B cell (primary cell): Measurements from ENCODE around the gene TCEANC. TPM values are rescaled to one million over a fixed set of nuclear protein-coding genes. Genes with fewer than 3 reads are reported as not detected.

Source experiments
- ATAC-seq: fragments of 200-7000 bp; cut with Tn5 transposase; one replicate; pipeline ENCODE4 v1.10.0; 2021; ENCODE audit warnings: low read depth, mild to moderate bottlenecking, moderate number of reproducible peaks, moderate library complexity
- CTCF ChIA-PET: fragments of 350-600 bp; sonication (Branson Sonifier 250); formaldehyde crosslinking; loops from one replicate; lab custom pipeline; 2021; ENCODE audit warnings: antibody characterized with exemption, inconsistent platforms; lab: Charles Lee
- POLR2A ChIA-PET: fragments of 350-600 bp; sonication (Branson Sonifier 250); formaldehyde crosslinking; loops from one replicate; lab custom pipeline; 2021; ENCODE audit warnings: antibody characterized with exemption; lab: Charles Lee
- DNase-seq: peaks from one replicate; pipeline ENCODE4 v3.0.0; 2013
- H2AFZ ChIP-seq: 2 replicates; pipeline ENCODE4 v1.6.1; 2012; ENCODE audit warnings: mild to moderate bottlenecking, low read depth, low read length; ENCODE audit not compliant: insufficient read depth, poor library complexity, severe bottlenecking
- H3K27ac ChIP-seq, 2 donors: 1 replicate in 1 of 2; 2 replicates in 1 of 2; pipeline ENCODE4 v1.5.1; 2012 to 2013; ENCODE audit warnings: low read length in 2 of 2, mild to moderate bottlenecking in 2 of 2, moderate library complexity in 1 of 2
- H3K27me3 ChIP-seq, 4 experiments: fragments of 200-600 bp in 1 of 4; sonication (generic) in 1 of 4; replicated peaks in 1 of 4; 1 replicate in 2 of 4; 2 replicates in 2 of 4; pipeline versions ENCODE4 v1.6.1 to v1.7.0; 2013 to 2016; ENCODE audit warnings: low read length in 3 of 4, mild to moderate bottlenecking in 2 of 4, mixed read lengths in 1 of 4, moderate library complexity in 1 of 4; ENCODE audit not compliant: insufficient read depth in 4 of 4, control insufficient read depth in 3 of 4; ENCODE audit errors: control extremely low read depth in 1 of 4
- H3K36me3 ChIP-seq, 2 experiments: replicated peaks in 1 of 2; 1 replicate in 1 of 2; 2 replicates in 1 of 2; pipeline versions ENCODE4 v1.6.1 to v1.7.1; 2013; ENCODE audit warnings: low read length in 1 of 2; ENCODE audit not compliant: insufficient read depth in 2 of 2, control insufficient read depth in 1 of 2; ENCODE audit errors: control extremely low read depth in 1 of 2, extremely low read depth in 1 of 2
- H3K4me1 ChIP-seq, 2 donors: fragments of 200-600 bp in 1 of 2; sonication (generic) in 1 of 2; 1 replicate in 1 of 2; 2 replicates in 1 of 2; pipeline versions ENCODE4 v1.5.1 to v1.6.1; 2013 to 2017; ENCODE audit warnings: low read length in 2 of 2; ENCODE audit not compliant: control insufficient read depth in 2 of 2, insufficient read depth in 2 of 2
- H3K4me2 ChIP-seq: replicated peaks from 2 replicates; pipeline ENCODE3; 2012; ENCODE audit warnings: mild to moderate bottlenecking, low read depth, low read length; ENCODE audit not compliant: poor library complexity, severe bottlenecking
- H3K4me3 ChIP-seq, 5 experiments: fragments of 200-600 bp in 1 of 5; sonication (generic) in 1 of 5; 1 replicate in 3 of 5; 2 replicates in 2 of 5; pipeline versions ENCODE4 v1.5.1 to v1.7.0; 2011 to 2016; ENCODE audit warnings: low read length in 4 of 5, mild to moderate bottlenecking in 4 of 5, low read depth in 2 of 5, control low read depth in 1 of 5, moderate library complexity in 1 of 5; ENCODE audit not compliant: insufficient read depth in 1 of 5; ENCODE audit errors: control extremely low read depth in 1 of 5, extremely low read depth in 1 of 5
- H3K79me2 ChIP-seq: fragments of 200-600 bp; sonication (generic); one replicate; pipeline ENCODE4 v1.6.0; 2016; ENCODE audit warnings: low read length; ENCODE audit not compliant: control insufficient read depth, insufficient read depth
- H3K9ac ChIP-seq: fragments of 200-600 bp; sonication (generic); 2 replicates; pipeline ENCODE4 v1.6.1; 2017; ENCODE audit warnings: mild to moderate bottlenecking, low read length, moderate library complexity
- H3K9me3 ChIP-seq, 3 donors: one replicate each; pipeline versions ENCODE4 v1.6.1 to v1.7.1; 2013; ENCODE audit warnings: low read length in 2 of 3; ENCODE audit not compliant: control insufficient read depth in 2 of 3, insufficient read depth in 1 of 3; ENCODE audit errors: control extremely low read depth in 1 of 3
- H4K20me1 ChIP-seq: 2 replicates; pipeline ENCODE4 v1.6.0; 2012; ENCODE audit warnings: mild to moderate bottlenecking, low read length; ENCODE audit not compliant: insufficient read depth, control insufficient read depth, poor library complexity, severe bottlenecking
- H3K27ac Mint-ChIP-seq: one replicate; pipeline ENCODE4 v1.8.0; 2021; ENCODE audit warnings: mixed read lengths
- H3K27me3 Mint-ChIP-seq: one replicate; pipeline ENCODE4 v1.8.0; 2021; ENCODE audit warnings: mixed read lengths
- H3K4me1 Mint-ChIP-seq: one replicate; pipeline ENCODE4 v1.8.0; 2021; ENCODE audit warnings: mixed read lengths
- H3K4me3 Mint-ChIP-seq: one replicate; pipeline ENCODE4 v1.8.0; 2021; ENCODE audit warnings: mixed read lengths
- H3K9me3 Mint-ChIP-seq: one replicate; pipeline ENCODE4 v1.8.0; 2022; ENCODE audit warnings: mixed read lengths; ENCODE audit not compliant: insufficient read depth
- EZH2 ChIP-seq: IDR thresholded peaks from 2 replicates; pipeline ENCODE4 v1.6.1; 2012; ENCODE audit warnings: borderline replicate concordance, low read depth, mild to moderate bottlenecking, moderate library complexity, low read length; ENCODE audit not compliant: insufficient read depth, poor library complexity, severe bottlenecking
- WGBS: methylation state at CpG from one replicate; pipeline ENCODE4 v1.1.5; 2013; ENCODE audit warnings: missing lambda C conversion rate; ENCODE audit not compliant: insufficient coverage; 5-methylcytosine and 5-hydroxymethylcytosine counted together
- intact Hi-C: fragments of 100-400 bp; cut with micrococcal nuclease; formaldehyde crosslinking; loops from one replicate; pipeline ENCODE4 v1.10.0; 2022
- polyA plus RNA-seq: library from polyadenylated mRNA; depleted of rRNA; stranded (reverse); fragments of >200 nt; gene quantifications from 2 replicates; pipeline ENCODE4 v1.2.3, GENCODE V29; 2012
- total RNA-seq, 2 donors: library from RNA; stranded (reverse); fragments of 120-200 nt in 1 of 2; gene quantifications; 1 replicate in 1 of 2; 2 replicates in 1 of 2; pipeline versions ENCODE4 v1.2.3 to v1.2.4, GENCODE V29; 2013 to 2022
- TF ChIP-seq, protein P1 (sequence below): fragments of 200-600 bp; IDR thresholded peaks from one replicate; pipeline ENCODE4 v1.8.0; 2022; ENCODE audit warnings: antibody characterized with exemption, mild to moderate bottlenecking

Gene TCEANC
- total and polyA plus RNA-seq, 2 donors (not counting 1 experiment from before 2014, with no cell fraction given) = 5.5 to 10.0 TPM

DNA sequence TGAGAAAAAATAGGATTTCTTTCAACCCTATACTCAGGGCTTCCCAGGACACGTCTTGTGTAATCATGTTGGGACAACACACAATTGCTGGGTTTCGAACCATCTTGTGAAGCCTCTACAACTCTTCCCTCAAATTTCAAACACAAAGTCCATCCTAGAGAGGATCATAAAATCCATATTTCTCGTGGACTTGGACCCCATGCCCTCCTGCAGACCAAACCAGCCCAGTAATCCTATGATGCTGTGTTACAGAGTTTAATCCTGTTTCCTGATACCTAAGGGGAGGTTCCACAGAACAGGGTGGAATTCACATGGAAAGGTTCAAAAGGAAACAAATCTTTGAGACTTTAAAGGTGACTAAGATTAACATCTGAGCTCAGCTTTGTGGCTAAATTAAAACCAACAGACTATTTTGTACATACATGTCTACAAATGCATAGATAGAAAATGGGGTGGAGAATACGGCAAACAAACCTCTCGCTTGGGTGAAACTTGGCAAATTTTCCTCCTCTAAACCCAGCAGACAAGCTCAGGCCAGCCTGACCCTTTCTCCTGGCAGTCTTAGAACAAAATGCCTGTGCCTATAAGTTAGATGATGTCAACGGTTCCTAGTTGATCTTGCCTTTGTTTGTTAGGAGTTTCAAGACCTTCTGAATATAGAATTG lies 45.5 kb upstream of the TCEANC start:
- H3K9me3 Mint-ChIP-seq = no peaks in the 10 kb centered on the region

DNA sequence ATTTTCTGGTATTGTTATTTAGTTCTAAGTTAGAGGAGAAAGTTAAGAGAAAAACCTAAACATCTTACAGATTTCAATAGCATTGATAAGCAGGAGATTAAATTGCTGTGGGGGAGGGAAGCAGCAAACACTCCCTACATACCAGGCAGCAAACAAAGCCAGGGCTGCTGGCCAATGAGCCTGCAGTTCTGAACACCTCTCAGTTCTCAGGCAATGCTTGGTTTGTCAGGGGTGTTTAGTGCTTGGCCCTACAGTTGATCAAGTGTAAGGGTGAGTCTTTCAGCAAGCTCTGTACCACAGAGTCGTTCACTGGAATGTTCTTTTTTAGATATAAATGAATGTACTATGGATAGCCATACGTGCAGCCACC lies 45.0 kb upstream of the TCEANC start:
- no peaks in the 10 kb centered on the region for H3K36me3 ChIP-seq
- no peak overlapping the region for H3K9ac ChIP-seq
- H3K9me3 Mint-ChIP-seq = no peaks in the 10 kb centered on the region
- no peaks in the 10 kb centered on the region for H3K27me3 Mint-ChIP-seq
- WGBS = no CpG with 5 or more reads among the region's 2 CpGs
- no peaks in the 10 kb centered on the region for H4K20me1 ChIP-seq
- DNase-seq = no peak
- ATAC-seq = no peak
- no peaks in the 10 kb centered on the region for H3K4me1 ChIP-seq
- H3K4me3 ChIP-seq = no peak overlapping the region
- H3K27ac ChIP-seq = no peak overlapping the region
- H2AFZ ChIP-seq = no peak overlapping the region
- no peaks in the 10 kb centered on the region for H3K79me2 ChIP-seq
- no peak overlapping the region for H3K4me2 ChIP-seq
- CTCF ChIA-PET = interaction anchor here (0.6 kb wide), 1 partner anchor 402 kb away, joined by 4 read pairs; no protein-coding TSS in a partner anchor
- no peaks in the 10 kb centered on the region for H3K4me1 Mint-ChIP-seq
- no peak overlapping the region for H3K27ac Mint-ChIP-seq
- intact Hi-C loops = no loop called here
- POLR2A ChIA-PET = no interaction called here
- H3K27me3 ChIP-seq = peaks cover 0 to 4% (median 1%) of the 10 kb centered on the region in 4 experiments
- no peak overlapping the region for H3K4me3 Mint-ChIP-seq
- TF ChIP-seq EZH2 = no peak
- TF ChIP-seq, protein P1, sequence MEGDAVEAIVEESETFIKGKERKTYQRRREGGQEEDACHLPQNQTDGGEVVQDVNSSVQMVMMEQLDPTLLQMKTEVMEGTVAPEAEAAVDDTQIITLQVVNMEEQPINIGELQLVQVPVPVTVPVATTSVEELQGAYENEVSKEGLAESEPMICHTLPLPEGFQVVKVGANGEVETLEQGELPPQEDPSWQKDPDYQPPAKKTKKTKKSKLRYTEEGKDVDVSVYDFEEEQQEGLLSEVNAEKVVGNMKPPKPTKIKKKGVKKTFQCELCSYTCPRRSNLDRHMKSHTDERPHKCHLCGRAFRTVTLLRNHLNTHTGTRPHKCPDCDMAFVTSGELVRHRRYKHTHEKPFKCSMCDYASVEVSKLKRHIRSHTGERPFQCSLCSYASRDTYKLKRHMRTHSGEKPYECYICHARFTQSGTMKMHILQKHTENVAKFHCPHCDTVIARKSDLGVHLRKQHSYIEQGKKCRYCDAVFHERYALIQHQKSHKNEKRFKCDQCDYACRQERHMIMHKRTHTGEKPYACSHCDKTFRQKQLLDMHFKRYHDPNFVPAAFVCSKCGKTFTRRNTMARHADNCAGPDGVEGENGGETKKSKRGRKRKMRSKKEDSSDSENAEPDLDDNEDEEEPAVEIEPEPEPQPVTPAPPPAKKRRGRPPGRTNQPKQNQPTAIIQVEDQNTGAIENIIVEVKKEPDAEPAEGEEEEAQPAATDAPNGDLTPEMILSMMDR = no peak
- H3K9me3 ChIP-seq = no peaks in the 10 kb centered on the region

More for the DNA sequence above, 45.5 kb upstream of the TCEANC start:
- no peaks in the 10 kb centered on the region for H3K9me3 ChIP-seq
- ATAC-seq = no peak
- peaks cover 0 to 4% (median 1%) of the 10 kb centered on the region in 4 experiments for H3K27me3 ChIP-seq
- no peak overlapping the region for H3K27ac Mint-ChIP-seq
- no peaks in the 10 kb centered on the region for H3K36me3 ChIP-seq
- no peak overlapping the region for H3K4me3 ChIP-seq
- POLR2A ChIA-PET = no interaction called here
- WGBS = 100% methylated on average over 1 of the region's 6 CpGs
- H3K4me1 Mint-ChIP-seq = no peaks in the 10 kb centered on the region
- intact Hi-C loops = no loop called here
- no peak overlapping the region for H3K27ac ChIP-seq
- CTCF ChIA-PET = interaction anchor here (0.6 kb wide), 1 partner anchor 402 kb away, joined by 4 read pairs; no protein-coding TSS in a partner anchor
- H3K79me2 ChIP-seq = no peaks in the 10 kb centered on the region
- H2AFZ ChIP-seq = no peak overlapping the region
- H3K4me1 ChIP-seq = no peaks in the 10 kb centered on the region
- no peak for DNase-seq
- no peak overlapping the region for H3K4me3 Mint-ChIP-seq
- H4K20me1 ChIP-seq = no peaks in the 10 kb centered on the region
- H3K27me3 Mint-ChIP-seq = no peaks in the 10 kb centered on the region
- no peak overlapping the region for H3K9ac ChIP-seq
- TF ChIP-seq EZH2 = no peak
- TF ChIP-seq, protein P1 = no peak
- H3K4me2 ChIP-seq = no peak overlapping the region
